NCI-H446 (cell line): Measurements from ENCODE around the gene MAP2.
A peak's percentile ranks its signal among the peaks of the same experiment; 100 is the strongest.

Experiments
- DNase-seq, 2 experiments: peaks; one replicate each; lab custom pipeline; 2025; lab: John Stamatoyannopoulos, UW

Gene MAP2

GRCh38 chr2:209533391-209533790 lies 109.5 kb downstream of the MAP2 start:
- DNase-seq: no peak

DNA sequence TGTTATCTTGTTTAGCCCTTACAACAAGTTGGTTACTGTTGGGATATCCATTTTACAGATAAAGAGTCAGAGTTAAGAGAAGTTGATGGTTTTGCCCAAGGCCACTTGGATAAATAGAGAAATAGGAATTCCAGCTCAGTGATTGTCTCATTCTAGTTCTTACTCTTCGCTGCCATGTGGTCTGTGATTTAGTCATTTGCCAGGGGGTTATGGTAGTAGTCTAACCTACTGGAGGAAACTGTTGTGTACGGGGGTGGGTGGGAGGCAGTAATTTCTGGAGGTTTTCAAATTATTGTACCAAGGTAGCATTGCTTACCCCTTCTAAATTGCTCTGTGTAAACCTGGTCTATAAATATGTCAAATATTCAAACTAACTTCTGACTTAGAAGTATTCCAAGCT lies 110.4 kb downstream of the MAP2 start:
- DNase-seq: no peak

- DNase-seq: no peak
These were observed 112.5 kb downstream of the MAP2 start for GRCh38 chr2:209536363-209536762.

GRCh38 chr2:209547726-209548125 lies 123.9 kb downstream of the MAP2 start:
- DNase-seq: no peak

DNA sequence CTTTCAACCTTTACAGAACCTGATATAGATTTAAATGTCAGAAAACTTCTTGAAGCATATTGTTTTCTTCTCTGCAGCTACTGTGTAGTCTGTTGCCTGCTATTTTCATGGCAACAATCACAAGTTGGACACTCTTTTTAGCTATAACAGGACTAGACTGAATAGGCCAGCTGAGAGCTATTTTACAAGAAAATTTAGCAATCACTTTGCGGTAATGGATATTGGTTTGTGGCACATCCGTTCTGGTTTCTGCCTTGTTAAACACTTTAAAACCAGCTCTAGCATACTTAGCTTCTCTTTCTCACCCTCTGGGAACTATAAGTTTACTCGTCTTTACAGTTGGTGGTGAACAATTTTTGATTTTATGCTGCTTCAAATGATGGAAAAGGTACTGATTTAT lies 125.7 kb downstream of the MAP2 start:
- peak in 1 of 2 experiments; percentile 9 for DNase-seq

- no peak for DNase-seq
These were observed 130.1 kb downstream of the MAP2 start for GRCh38 chr2:209553913-209554312.

DNA sequence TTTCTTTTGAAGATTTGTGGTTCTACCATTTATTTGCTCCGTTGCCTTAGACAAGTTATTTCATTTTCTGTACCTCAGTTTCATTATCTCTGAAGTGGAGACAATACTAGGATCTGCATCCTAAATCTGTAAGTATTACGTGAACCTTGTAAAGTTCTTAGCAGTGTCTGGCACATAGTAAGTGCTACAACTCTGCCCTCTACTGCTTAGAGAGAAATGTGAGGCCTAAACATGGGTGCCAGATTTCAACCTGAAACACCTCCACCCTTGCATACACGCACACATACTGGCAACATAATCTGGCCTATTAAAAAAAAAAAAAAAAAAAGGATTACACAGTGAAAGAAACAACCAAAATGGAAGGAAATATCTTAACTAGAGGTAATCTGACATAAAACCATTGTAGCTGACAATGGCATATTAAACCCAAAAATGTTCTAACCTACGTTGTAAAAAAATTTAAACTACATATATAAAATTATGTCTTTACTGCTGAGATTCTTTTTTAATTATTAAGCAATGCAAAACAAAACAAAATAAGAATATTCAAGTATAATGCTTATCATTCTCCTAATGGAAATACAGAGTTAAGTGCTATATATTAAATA lies 132.6 kb downstream of the MAP2 start:
- DNase-seq: peak; percentile 22 to 55

DNA sequence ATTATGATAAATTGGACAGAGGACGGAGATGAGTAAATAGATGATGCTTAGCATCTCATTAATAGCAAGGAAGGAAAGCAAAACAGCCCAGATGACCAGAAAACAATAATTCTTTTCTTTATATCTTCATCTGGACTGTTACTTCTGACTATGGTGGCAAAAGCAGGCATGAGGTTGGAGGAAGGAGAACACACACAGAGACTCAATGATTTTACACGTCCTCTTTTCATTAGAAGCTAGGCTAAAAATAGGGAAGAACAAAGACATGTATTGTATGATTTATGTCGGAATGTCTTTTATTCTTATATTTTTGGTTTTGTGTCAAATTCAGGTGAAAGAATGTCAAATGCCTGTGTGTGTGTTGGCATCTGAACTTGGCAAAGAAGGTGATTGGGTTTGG lies 137.1 kb downstream of the MAP2 start:
- DNase-seq: no peak

- no peak for DNase-seq
These were observed 139.6 kb downstream of the MAP2 start for GRCh38 chr2:209563453-209563852.

GRCh38 chr2:209564816-209565215 lies 141.0 kb downstream of the MAP2 start:
- no peak for DNase-seq

DNA sequence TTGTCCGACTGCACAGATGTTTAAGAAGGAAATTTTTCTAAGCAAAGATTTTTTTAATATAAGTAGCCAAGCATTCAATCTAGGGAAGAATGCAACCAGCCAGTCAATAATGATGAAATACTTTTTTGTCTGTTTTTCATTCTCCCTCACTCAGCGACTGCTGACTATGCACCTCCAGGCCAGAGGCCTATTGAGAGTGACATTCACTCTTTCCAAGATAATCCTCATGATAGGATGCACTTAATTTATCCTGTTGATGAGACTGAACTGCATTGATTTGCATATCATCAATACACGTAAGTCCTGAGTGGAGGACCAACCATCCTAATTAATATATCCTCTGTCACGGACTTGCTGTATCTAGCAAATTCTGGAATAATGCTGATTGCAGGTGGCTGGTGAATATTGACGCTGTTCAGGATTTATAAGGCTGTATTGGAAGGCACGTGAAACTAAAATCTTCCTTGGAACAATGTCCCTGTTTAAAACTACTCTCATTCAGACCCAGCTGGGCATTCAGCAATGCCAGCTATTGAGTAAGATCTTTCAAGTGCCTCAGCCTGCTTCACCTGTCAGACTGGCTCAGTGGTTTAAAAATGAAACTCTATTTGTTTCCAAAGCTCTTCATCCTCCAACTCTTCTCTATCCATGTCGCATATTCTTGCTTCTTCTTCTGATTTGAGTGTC lies 142.2 kb downstream of the MAP2 start:
- DNase-seq: no peak

- no peak for DNase-seq
These were observed 146.3 kb downstream of the MAP2 start for GRCh38 chr2:209570194-209570593.

- DNase-seq: no peak
These were observed 150.7 kb downstream of the MAP2 start for GRCh38 chr2:209574515-209574914.

GRCh38 chr2:209577376-209578357 lies 153.8 kb downstream of the MAP2 start:
- peak; percentile 32 to 47 for DNase-seq

GRCh38 chr2:209578394-209579001 lies 154.7 kb downstream of the MAP2 start:
- DNase-seq: peak; percentile 20 to 28

DNA sequence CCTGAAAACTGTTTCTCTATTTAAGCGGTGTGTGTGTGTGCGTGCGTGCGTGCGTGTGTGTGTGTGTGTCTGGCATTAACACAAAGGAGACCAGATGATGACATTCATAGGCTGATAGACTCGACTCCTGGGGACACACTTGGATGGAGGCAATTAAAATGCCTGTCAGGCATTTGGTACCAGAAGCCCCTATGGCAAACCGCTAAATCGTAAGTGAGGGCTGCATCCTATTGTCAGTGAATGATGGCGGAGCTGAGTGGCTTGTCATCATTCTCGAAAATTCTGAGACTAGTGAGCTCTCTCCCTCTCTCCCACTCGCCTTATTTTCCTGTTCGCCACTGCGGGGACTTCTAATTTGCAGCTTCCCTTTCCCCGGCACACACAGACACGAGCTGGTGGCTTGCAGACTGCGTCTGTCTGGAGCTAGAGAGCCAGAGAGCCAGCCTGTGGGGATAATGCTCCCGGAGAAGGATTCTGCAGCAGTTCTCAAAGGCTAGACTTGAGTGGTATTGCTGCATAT lies 155.4 kb downstream of the MAP2 start:
- peak; percentile 54 to 73 for DNase-seq

DNA sequence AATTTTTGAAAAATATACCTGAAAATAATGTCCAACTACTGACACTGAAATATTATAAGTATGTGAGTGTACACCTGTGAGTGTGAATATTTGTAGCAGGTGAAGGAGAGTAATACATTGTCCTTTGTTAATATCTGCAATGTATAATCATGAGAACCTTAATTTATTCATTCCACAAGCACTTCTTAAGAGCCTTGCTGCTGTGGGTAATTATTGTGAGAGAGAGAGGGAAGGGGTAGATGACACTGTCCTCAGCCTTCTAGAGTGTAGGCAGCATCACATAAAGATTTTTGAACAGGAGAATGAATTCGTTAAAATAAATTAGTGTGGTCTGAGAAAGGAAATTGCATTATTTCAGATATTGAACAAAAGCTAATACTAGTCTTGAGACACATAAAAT lies 157.2 kb downstream of the MAP2 start:
- no peak for DNase-seq

GRCh38 chr2:209582281-209582680 lies 158.4 kb downstream of the MAP2 start:
- peak in 1 of 2 experiments; percentile 44 for DNase-seq

DNA sequence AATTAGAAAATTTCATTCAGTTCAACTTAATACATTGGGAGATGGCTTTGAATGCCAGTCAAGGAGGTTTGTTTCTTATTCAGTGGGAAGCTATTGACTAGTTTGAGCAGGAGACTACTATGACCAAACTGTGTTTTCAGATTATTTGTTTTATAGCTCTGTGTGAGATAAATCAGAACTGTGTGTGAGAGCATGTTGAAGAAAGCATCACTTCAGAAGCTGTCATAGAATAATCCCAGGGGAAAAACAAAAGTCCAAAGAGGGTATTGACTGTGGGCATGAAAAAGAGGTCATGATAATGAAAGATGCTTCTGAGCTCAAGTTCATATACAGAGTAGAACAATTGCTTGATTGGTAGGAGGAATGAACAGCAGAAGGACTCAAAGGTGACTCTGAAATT lies 160.6 kb downstream of the MAP2 start:
- no peak for DNase-seq

DNA sequence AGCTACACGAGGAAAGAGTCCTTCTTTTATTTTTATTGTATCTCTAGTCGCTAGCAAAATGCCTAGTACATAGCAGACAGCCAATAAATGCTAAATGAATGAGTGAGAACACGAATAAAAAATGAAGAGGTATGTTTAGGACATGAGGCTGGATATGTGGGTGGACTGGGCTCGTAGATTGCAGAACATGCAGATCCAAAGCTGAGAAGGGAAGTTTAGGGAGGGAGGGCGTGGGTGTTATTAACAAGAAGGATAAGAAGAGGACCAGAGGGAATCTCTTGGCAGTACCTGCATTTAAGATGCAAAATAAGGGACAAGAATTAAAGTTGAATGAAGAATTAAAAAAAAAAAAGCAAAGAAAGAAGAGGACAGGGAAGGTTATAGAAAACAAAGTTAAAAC lies 161.1 kb downstream of the MAP2 start:
- no peak for DNase-seq

DNA sequence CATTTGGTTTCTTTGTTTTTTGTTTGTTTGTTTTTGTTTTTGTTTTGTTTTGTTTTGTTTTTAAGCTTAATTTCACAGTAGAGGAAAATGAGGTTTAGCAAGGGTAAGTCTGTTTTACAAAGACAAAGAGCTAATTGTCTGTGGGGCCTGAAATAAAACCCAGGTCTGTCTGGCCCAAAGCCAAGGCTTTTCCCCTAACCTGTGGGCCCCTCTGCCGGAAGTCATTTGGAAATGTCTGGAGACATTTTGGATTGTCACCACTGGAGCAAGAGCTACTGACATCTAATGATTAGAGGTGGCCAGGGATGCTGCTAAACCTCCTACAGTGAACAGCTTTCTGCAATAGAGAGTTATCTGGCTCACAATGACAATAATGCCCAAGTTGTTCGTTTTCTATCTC lies 167.2 kb downstream of the MAP2 start:
- no peak for DNase-seq

- no peak for DNase-seq
These were observed 168.3 kb downstream of the MAP2 start for GRCh38 chr2:209592106-209592505.
